Keratinocyte (primary cell): Measurements from ENCODE around the gene SERTAD1.
A peak's percentile ranks its signal among the peaks of the same experiment; 100 is the strongest.

ENCODE experiments used
- EZH2 ChIP-seq: IDR thresholded peaks from one replicate; pipeline ENCODE4 v1.6.1; 2012; ENCODE audit warnings: inconsistent platforms, mild to moderate bottlenecking, low read length, moderate library complexity
- TF ChIP-seq, protein P1 (sequence below), 3 experiments: IDR thresholded peaks in 1 of 3; conservative IDR thresholded peaks in 1 of 3; optimal IDR thresholded peaks in 1 of 3; 2 replicates in 2 of 3; 3 replicates in 1 of 3; pipeline versions ENCODE3 to v1.5.1; 2011; ENCODE audit warnings: low read length in 3 of 3, mild to moderate bottlenecking in 3 of 3, moderate library complexity in 2 of 3, control low read depth in 1 of 3, inconsistent platforms in 1 of 3; ENCODE audit not compliant: insufficient read depth in 2 of 3; ENCODE audit errors: extremely low read depth in 1 of 3

GRCh38 chr19:40420766-40421765 lies 4.7 kb downstream of the SERTAD1 start:
- TF ChIP-seq, protein P1, sequence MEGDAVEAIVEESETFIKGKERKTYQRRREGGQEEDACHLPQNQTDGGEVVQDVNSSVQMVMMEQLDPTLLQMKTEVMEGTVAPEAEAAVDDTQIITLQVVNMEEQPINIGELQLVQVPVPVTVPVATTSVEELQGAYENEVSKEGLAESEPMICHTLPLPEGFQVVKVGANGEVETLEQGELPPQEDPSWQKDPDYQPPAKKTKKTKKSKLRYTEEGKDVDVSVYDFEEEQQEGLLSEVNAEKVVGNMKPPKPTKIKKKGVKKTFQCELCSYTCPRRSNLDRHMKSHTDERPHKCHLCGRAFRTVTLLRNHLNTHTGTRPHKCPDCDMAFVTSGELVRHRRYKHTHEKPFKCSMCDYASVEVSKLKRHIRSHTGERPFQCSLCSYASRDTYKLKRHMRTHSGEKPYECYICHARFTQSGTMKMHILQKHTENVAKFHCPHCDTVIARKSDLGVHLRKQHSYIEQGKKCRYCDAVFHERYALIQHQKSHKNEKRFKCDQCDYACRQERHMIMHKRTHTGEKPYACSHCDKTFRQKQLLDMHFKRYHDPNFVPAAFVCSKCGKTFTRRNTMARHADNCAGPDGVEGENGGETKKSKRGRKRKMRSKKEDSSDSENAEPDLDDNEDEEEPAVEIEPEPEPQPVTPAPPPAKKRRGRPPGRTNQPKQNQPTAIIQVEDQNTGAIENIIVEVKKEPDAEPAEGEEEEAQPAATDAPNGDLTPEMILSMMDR (optimal IDR thresholded peaks at IDR 0.05 in 1 of 3, IDR thresholded peaks at IDR 0.05 in 1 of 3, conservative IDR thresholded peaks at IDR 0.05 in 1 of 3; ENCODE audit: extremely low read depth in 1 of 3, insufficient read depth in 2 of 3, low read length in 3 of 3), result peak; percentile 75 to 99 (median 80)
- no peak for TF ChIP-seq EZH2
